IMR-90 (cell line): ENCODE data around the gene RSBN1L. TPM values are rescaled to one million over a fixed set of nuclear protein-coding genes. Genes with fewer than 3 reads are reported as not detected.

Experiments
- ATAC-seq: fragments of 200-7000 bp; cut with Tn5 transposase; 2 replicates; pipeline ENCODE4 v1.9.1; 2020; ENCODE audit warnings: low read depth, mild to moderate bottlenecking, moderate library complexity
- BruUV-seq: library from RNA; stranded (reverse); fragments of 400-500 nt; replicated peaks from 2 replicates; lab custom pipeline; 2021; lab: Mats Ljungman, UMichigan
- CTCF ChIA-PET: fragments of 300-600 bp; formaldehyde crosslinking; extraction: SDS; loops from one replicate; lab custom pipeline; 2021; ENCODE audit warnings: antibody characterized with exemption; lab: Yijun Ruan, JAX
- POLR2A ChIA-PET: fragments of 300-600 bp; sonication (Branson Sonifier 250); formaldehyde crosslinking; loops from one replicate; lab custom pipeline; 2022; ENCODE audit warnings: antibody characterized with exemption; ENCODE audit not compliant: unreplicated experiment; lab: Charles Lee
- DNase-seq: peaks from one replicate; pipeline ENCODE4 v3.0.0; 2013
- H2AFZ ChIP-seq: replicated peaks from 2 replicates; pipeline ENCODE3; 2013; ENCODE audit warnings: low read length, mild to moderate bottlenecking; ENCODE audit not compliant: poor library complexity
- H2AK5ac ChIP-seq: 2 replicates; pipeline ENCODE4 v1.6.1; 2013; ENCODE audit warnings: low read depth, low read length, inconsistent platforms
- H2AK9ac ChIP-seq: replicated peaks from 2 replicates; pipeline ENCODE3; 2013; ENCODE audit warnings: mild to moderate bottlenecking, low read depth, low read length, moderate library complexity; ENCODE audit not compliant: poor library complexity
- H2BK120ac ChIP-seq: 2 replicates; pipeline ENCODE4 v1.6.1; 2013; ENCODE audit warnings: low read depth, low read length, inconsistent platforms
- H2BK15ac ChIP-seq: 3 replicates; pipeline ENCODE4 v1.6.1; 2013; ENCODE audit warnings: low read depth, low read length, inconsistent platforms
- H2BK20ac ChIP-seq: 2 replicates; pipeline ENCODE4 v1.6.1; 2013; ENCODE audit warnings: low read depth, mild to moderate bottlenecking, inconsistent platforms, low read length, moderate library complexity
- H2BK5ac ChIP-seq: 2 replicates; pipeline ENCODE4 v1.6.1; 2013; ENCODE audit warnings: mild to moderate bottlenecking, low read depth, low read length, inconsistent platforms; ENCODE audit not compliant: poor library complexity, severe bottlenecking
- H3K14ac ChIP-seq: replicated peaks from 2 replicates; pipeline ENCODE4 v1.6.1; 2013; ENCODE audit warnings: low read depth, low read length, inconsistent platforms
- H3K18ac ChIP-seq: 2 replicates; pipeline ENCODE4 v1.6.1; 2013; ENCODE audit warnings: low read depth, low read length, control low read depth
- H3K23ac ChIP-seq: 2 replicates; pipeline ENCODE4 v1.6.1; 2013; ENCODE audit warnings: low read depth, low read length, inconsistent platforms
- H3K27ac ChIP-seq: 2 replicates; pipeline ENCODE4 v1.5.1; 2013; ENCODE audit warnings: mild to moderate bottlenecking, control low read depth, low read length; ENCODE audit not compliant: insufficient read depth
- H3K27me3 ChIP-seq: 2 replicates; pipeline ENCODE4 v1.6.1; 2013; ENCODE audit warnings: low read length; ENCODE audit not compliant: control insufficient read depth, insufficient read depth
- H3K36me3 ChIP-seq: 2 replicates; pipeline ENCODE4 v1.6.1; 2013; ENCODE audit warnings: low read length, mixed read lengths; ENCODE audit not compliant: control insufficient read depth, insufficient read depth
- H3K4ac ChIP-seq: 2 replicates; pipeline ENCODE4 v1.6.1; 2013; ENCODE audit warnings: low read depth, low read length, inconsistent platforms
- H3K4me1 ChIP-seq: 2 replicates; pipeline ENCODE4 v1.6.1; 2013; ENCODE audit warnings: low read length, mixed read lengths; ENCODE audit not compliant: control insufficient read depth, insufficient read depth
- H3K4me2 ChIP-seq: 2 replicates; pipeline ENCODE4 v1.6.1; 2013; ENCODE audit warnings: low read depth, mild to moderate bottlenecking, control low read depth, low read length, moderate library complexity
- H3K4me3 ChIP-seq: 2 replicates; pipeline ENCODE4 v1.5.1; 2013; ENCODE audit warnings: low read depth, mild to moderate bottlenecking, control low read depth, low read length, moderate library complexity; ENCODE audit not compliant: insufficient read depth
- H3K56ac ChIP-seq: 2 replicates; pipeline ENCODE4 v1.6.1; 2013; ENCODE audit warnings: low read length, inconsistent platforms; ENCODE audit not compliant: insufficient read depth; ENCODE audit errors: extremely low read depth
- H3K79me1 ChIP-seq, 2 experiments: 2 replicates each; pipeline ENCODE4 v1.6.1; 2013; ENCODE audit warnings: low read length in 2 of 2, inconsistent platforms in 1 of 2, low read depth in 1 of 2
- H3K9ac ChIP-seq: 2 replicates; pipeline ENCODE4 v1.6.1; 2013; ENCODE audit warnings: low read depth, low read length, control low read depth
- H3K9me1 ChIP-seq: 2 replicates; pipeline ENCODE4 v1.6.1; 2013; ENCODE audit warnings: low read length, inconsistent platforms; ENCODE audit not compliant: insufficient read depth
- H3K9me3 ChIP-seq: 2 replicates; pipeline ENCODE4 v1.6.1; 2013; ENCODE audit warnings: low read length; ENCODE audit not compliant: control insufficient read depth, insufficient read depth
- H4K20me1 ChIP-seq: 2 replicates; pipeline ENCODE4 v1.6.1; 2013; ENCODE audit warnings: low read length, inconsistent platforms; ENCODE audit not compliant: insufficient read depth
- H4K5ac ChIP-seq: 2 replicates; pipeline ENCODE4 v1.6.1; 2013; ENCODE audit warnings: mild to moderate bottlenecking, low read depth, low read length, control low read depth
- H4K8ac ChIP-seq, 2 experiments: 2 replicates each; pipeline ENCODE4 v1.6.1; 2013; ENCODE audit warnings: low read depth in 2 of 2, low read length in 2 of 2, control low read depth in 1 of 2, inconsistent platforms in 1 of 2
- H4K91ac ChIP-seq: 2 replicates; pipeline ENCODE4 v1.6.1; 2013; ENCODE audit warnings: low read depth, low read length, inconsistent platforms; ENCODE audit not compliant: insufficient read depth
- MAZ ChIP-seq: IDR thresholded peaks from 2 replicates; pipeline ENCODE4 v1.6.1; 2012; ENCODE audit warnings: low read depth, mild to moderate bottlenecking, low read length, improper control_type of control experiment, moderate library complexity, borderline replicate concordance
- MXI1 ChIP-seq: IDR thresholded peaks from 2 replicates; pipeline ENCODE4 v1.6.1; 2012; ENCODE audit warnings: low read depth, mild to moderate bottlenecking, low read length, moderate library complexity, borderline replicate concordance
- NFE2L2 ChIP-seq: fragments of 150-350 bp; IDR thresholded peaks from 2 replicates; pipeline ENCODE4 v1.6.1; 2016; ENCODE audit warnings: low read depth, mild to moderate bottlenecking, low read length
- POLR2A ChIP-seq: IDR thresholded peaks from 2 replicates; pipeline ENCODE4 v1.6.1; 2012; ENCODE audit warnings: mild to moderate bottlenecking, low read depth, low read length
- RAD21 ChIP-seq: IDR thresholded peaks from 2 replicates; pipeline ENCODE4 v1.6.1; 2012; ENCODE audit warnings: low read length, improper control_type of control experiment
- WGBS, 2 experiments: methylation state at CpG; one replicate each; pipeline versions ENCODE4 v1.1.5 to v1.1.7; 2013; ENCODE audit warnings: missing lambda C conversion rate in 2 of 2; ENCODE audit not compliant: insufficient read length in 1 of 2; ENCODE audit errors: extremely low coverage in 2 of 2; 5-methylcytosine and 5-hydroxymethylcytosine counted together
- dilution Hi-C: fragments of 300-500 bp; cut with HindIII; formaldehyde crosslinking; loops from one replicate; pipeline ENCODE4 v1.14.3; 2018; ENCODE audit warnings: low sequenced_read_pairs; ENCODE audit not compliant: unreplicated experiment
- in situ Hi-C: fragments of 300-500 bp; cut with MboI; formaldehyde crosslinking; loops from 3 replicates; pipeline ENCODE4 v1.14.3; 2019; ENCODE audit warnings: low sequenced_read_pairs, inconsistent platforms, mixed read lengths
- intact Hi-C: fragments of 100-400 bp; cut with micrococcal nuclease; formaldehyde crosslinking; loops from 2 replicates; pipeline ENCODE4 v1.10.0; 2022
- polyA plus RNA-seq, 3 experiments: library from polyadenylated mRNA; depleted of rRNA; stranded (reverse); fragments of >200 nt; gene quantifications; 2 replicates each; pipeline ENCODE4 v1.2.3, GENCODE V29; 2012; ENCODE audit warnings: low replicate concordance in 1 of 3
- total RNA-seq: library from RNA; depleted of rRNA; stranded (reverse); fragments of >200 nt; gene quantifications from 2 replicates; pipeline ENCODE4 v1.2.3, GENCODE V29; 2012
- TF ChIP-seq, protein P1 (sequence below): fragments of 150-350 bp; IDR thresholded peaks from 2 replicates; pipeline ENCODE4 v1.6.1; 2016; ENCODE audit warnings: low read depth, mild to moderate bottlenecking, low read length, moderate library complexity, borderline replicate concordance
- TF ChIP-seq, protein P2 (sequence below): fragments of 150-350 bp; IDR thresholded peaks from 2 replicates; pipeline ENCODE4 v1.6.1; 2017; ENCODE audit warnings: mild to moderate bottlenecking, antibody characterized with exemption, low read length, low read depth

Gene RSBN1L
- total and polyA plus RNA-seq, 2 of the 4 experiments (the other 2 are of a cell fraction): 7.8 to 14.7 TPM

DNA sequence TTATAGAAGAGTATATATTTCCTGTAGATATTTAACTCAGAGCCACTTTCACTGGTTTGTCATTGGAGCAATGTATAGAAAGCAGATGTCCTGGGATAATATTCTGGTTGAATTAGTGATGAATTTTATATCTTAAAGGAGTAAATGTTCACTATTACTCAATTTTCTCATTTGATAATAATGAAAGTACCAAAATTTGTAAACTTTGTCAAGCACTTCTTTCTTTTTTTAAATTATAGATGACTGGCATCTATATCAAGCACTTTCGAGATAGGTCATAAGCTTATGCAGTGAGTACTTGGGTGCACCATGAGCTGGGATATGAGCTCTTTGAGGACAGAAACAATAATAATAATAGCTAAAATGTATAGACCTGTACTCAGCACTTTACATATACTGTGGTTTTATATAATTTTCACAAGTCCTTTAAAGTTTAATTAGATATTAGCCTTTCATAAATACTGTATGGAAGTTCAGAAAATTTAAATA lies 11.3 kb downstream of the RSBN1L start:
- Histone ChIP-seq H4K5ac (no peak overlapping the region), H2BK20ac (no peak overlapping the region), H2AK9ac (no peak overlapping the region), H3K4me2 (no peak overlapping the region), H2AK5ac (no peak overlapping the region), H4K20me1 (peaks cover 37% of the 10 kb centered on the region; the same call in 1 of the 2 replicates), H2BK120ac (no peak overlapping the region), H2BK15ac (no peak overlapping the region), H3K4me1 (peaks cover 1% of the 10 kb centered on the region; the same call in 1 of the 2 replicates), H3K27me3 (no peaks in the 10 kb centered on the region), H4K91ac (no peak overlapping the region), H4K8ac (no peak overlapping the region), H3K9me1 (peaks cover 12% of the 10 kb centered on the region; the same call in 1 of the 2 replicates), H3K36me3 (peaks cover 7% of the 10 kb centered on the region), H3K23ac (no peak overlapping the region), H3K56ac (no peak overlapping the region), H3K4me3 (no peak overlapping the region), H3K9me3 (no peaks in the 10 kb centered on the region), H3K27ac (no peak overlapping the region), H3K9ac (no peak overlapping the region), H3K4ac (no peak overlapping the region), H3K18ac (no peak overlapping the region), H3K79me1 (peaks cover 28 to 64% of the 10 kb centered on the region in 2 experiments), H3K14ac (no peak overlapping the region), H2BK5ac (no peak overlapping the region), H2AFZ (no peak overlapping the region)
- POLR2A ChIA-PET: interaction anchor here (0.6 kb wide), 1 partner anchor 1252 kb away, joined by 3 read pairs; no protein-coding TSS in a partner anchor
- ATAC-seq (no peak), DNase-seq (no peak)
- in situ Hi-C loops: no loop called here
- no CpG with 5 or more reads among the region's 1 CpG for WGBS, 2 experiments
- intact Hi-C loops: no loop called here
- dilution Hi-C loops: no loop called here
- CTCF ChIA-PET: no interaction called here
- TF ChIP-seq MXI1: no peak
- TF ChIP-seq, protein P1, sequence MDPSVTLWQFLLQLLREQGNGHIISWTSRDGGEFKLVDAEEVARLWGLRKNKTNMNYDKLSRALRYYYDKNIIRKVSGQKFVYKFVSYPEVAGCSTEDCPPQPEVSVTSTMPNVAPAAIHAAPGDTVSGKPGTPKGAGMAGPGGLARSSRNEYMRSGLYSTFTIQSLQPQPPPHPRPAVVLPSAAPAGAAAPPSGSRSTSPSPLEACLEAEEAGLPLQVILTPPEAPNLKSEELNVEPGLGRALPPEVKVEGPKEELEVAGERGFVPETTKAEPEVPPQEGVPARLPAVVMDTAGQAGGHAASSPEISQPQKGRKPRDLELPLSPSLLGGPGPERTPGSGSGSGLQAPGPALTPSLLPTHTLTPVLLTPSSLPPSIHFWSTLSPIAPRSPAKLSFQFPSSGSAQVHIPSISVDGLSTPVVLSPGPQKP: no peak
- no peak for TF ChIP-seq RAD21
- no peak for TF ChIP-seq MAZ
- TF ChIP-seq POLR2A: no peak
- TF ChIP-seq, protein P2, sequence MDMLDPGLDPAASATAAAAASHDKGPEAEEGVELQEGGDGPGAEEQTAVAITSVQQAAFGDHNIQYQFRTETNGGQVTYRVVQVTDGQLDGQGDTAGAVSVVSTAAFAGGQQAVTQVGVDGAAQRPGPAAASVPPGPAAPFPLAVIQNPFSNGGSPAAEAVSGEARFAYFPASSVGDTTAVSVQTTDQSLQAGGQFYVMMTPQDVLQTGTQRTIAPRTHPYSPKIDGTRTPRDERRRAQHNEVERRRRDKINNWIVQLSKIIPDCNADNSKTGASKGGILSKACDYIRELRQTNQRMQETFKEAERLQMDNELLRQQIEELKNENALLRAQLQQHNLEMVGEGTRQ: no peak
- TF ChIP-seq NFE2L2: no peak
- BruUV-seq: no TSS peak
